ENCODE results near the gene MTHFD1L.

The MTHFD1L gene

DNA sequence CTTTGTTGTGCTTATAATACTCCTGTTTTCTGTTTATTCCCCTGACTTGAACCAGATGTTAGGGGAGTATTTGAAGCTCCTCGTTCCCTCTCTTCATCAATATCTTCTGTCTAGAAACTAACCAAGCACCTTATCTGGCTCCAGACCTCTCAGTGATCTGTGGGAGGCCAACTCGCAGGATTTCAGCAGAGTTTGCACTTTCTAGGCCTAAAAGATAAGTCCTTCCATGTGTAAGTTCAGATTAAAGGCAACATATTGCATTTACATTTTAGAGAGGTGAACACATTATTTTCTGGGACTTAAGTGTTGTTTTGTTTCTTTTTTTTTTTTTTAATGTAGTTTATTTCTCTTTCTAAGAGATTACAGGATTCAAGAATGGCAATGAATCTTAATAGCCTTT lies 234.8 kb downstream of the MTHFD1L start:
- Histone ChIP-seq H3K4me3 (ENCODE audit: severe bottlenecking) (no peak overlapping the region), H3K27me3 (ENCODE audit: insufficient read depth, poor library complexity, severe bottlenecking) (no peaks in the 10 kb centered on the region), H3K4me1 (ENCODE audit: insufficient read depth, poor library complexity, severe bottlenecking) (no peaks in the 10 kb centered on the region), H3K36me3 (ENCODE audit: low read depth) (peaks cover 18% of the 10 kb centered on the region), H3K27ac (ENCODE audit: poor library complexity, severe bottlenecking) (no peak overlapping the region), H3K9me3 (ENCODE audit: severe bottlenecking) (no peaks in the 10 kb centered on the region)
- TF ChIP-seq CTCF (IDR thresholded peaks at IDR 0.05; ENCODE audit: poor library complexity, severe bottlenecking), result no peak
- DNase-seq (ENCODE audit: low spot score) (no peak), ATAC-seq (ENCODE audit: low read depth) (no peak)

GRCh38 chr6:151101161-151101815 lies 235.8 kb downstream of the MTHFD1L start:
- no peaks in the 10 kb centered on the region for H3K9me3 ChIP-seq (ENCODE audit: severe bottlenecking)
- DNase-seq (ENCODE audit: low spot score) (no peak), ATAC-seq (ENCODE audit: low read depth) (no peak)
- no peak overlapping the region for H3K27ac ChIP-seq (ENCODE audit: poor library complexity, severe bottlenecking)
- no peak overlapping the region for H3K4me3 ChIP-seq (ENCODE audit: severe bottlenecking)
- H3K27me3 ChIP-seq (ENCODE audit: insufficient read depth, poor library complexity, severe bottlenecking), result no peaks in the 10 kb centered on the region
- no peak for TF ChIP-seq CTCF (IDR thresholded peaks at IDR 0.05; ENCODE audit: poor library complexity, severe bottlenecking)
- no peaks in the 10 kb centered on the region for H3K4me1 ChIP-seq (ENCODE audit: insufficient read depth, poor library complexity, severe bottlenecking)
- peaks cover 15% of the 10 kb centered on the region for H3K36me3 ChIP-seq (ENCODE audit: low read depth)

DNA sequence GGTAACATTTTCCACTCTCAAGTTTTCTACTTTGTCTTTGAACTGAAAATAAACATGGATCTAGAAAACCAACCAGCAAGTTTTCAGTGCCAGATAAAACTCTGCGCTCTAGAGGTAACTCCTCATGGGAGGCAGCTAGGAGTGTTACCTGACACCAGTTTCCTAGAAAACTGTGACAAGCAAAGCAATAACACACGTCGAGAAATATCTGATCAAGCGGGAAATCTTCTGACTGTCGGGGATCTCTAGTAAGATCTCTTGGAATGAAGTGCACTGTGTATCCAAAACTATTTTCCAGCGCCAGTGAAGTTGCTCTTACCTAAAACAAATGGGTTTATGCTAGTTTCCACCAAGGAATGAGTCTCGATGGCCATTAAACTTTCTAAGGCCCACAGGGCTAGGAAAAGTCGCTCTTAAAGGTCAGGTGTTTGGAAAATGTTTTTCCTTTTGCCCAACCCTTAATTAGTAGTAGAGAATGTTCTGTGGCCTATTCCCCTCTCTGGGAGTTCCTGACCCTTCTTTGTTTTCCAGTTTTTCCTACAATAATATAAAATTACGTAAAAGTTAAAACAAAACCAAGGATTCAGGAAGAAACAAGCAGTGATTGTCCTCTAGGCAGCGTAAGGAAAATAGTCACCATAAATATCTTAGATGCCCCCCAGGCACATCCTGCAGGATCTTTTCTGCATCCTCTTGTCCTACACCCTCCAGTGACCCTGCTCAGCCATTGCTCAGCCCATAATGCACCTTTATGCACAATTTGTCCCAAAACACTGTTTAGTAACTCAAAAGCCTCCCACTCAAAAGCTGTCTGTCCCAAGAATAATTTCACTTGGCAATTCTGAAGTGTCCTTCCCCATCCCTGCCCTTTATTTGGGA lies 236.6 kb downstream of the MTHFD1L start:
- no peak for DNase-seq (ENCODE audit: low spot score)
- Histone ChIP-seq H3K27ac (ENCODE audit: poor library complexity, severe bottlenecking) (no peak overlapping the region), H3K36me3 (ENCODE audit: low read depth) (peaks cover 7% of the 10 kb centered on the region), H3K27me3 (ENCODE audit: insufficient read depth, poor library complexity, severe bottlenecking) (no peaks in the 10 kb centered on the region), H3K9me3 (ENCODE audit: severe bottlenecking) (no peaks in the 10 kb centered on the region), H3K4me3 (ENCODE audit: severe bottlenecking) (no peak overlapping the region), H3K4me1 (ENCODE audit: insufficient read depth, poor library complexity, severe bottlenecking) (no peaks in the 10 kb centered on the region)
- no peak for TF ChIP-seq CTCF (IDR thresholded peaks at IDR 0.05; ENCODE audit: poor library complexity, severe bottlenecking)
- ATAC-seq (ENCODE audit: low read depth), result no peak

GRCh38 chr6:151103266-151103665 lies 237.8 kb downstream of the MTHFD1L start:
- TF ChIP-seq CTCF (IDR thresholded peaks at IDR 0.05; ENCODE audit: poor library complexity, severe bottlenecking), result no peak
- Histone ChIP-seq H3K27ac (ENCODE audit: poor library complexity, severe bottlenecking) (no peak overlapping the region), H3K9me3 (ENCODE audit: severe bottlenecking) (no peaks in the 10 kb centered on the region), H3K36me3 (ENCODE audit: low read depth) (peaks cover 5% of the 10 kb centered on the region; the same call in 1 of the 2 replicates), H3K27me3 (ENCODE audit: insufficient read depth, poor library complexity, severe bottlenecking) (no peaks in the 10 kb centered on the region), H3K4me3 (ENCODE audit: severe bottlenecking) (no peak overlapping the region), H3K4me1 (ENCODE audit: insufficient read depth, poor library complexity, severe bottlenecking) (no peaks in the 10 kb centered on the region)
- ATAC-seq (ENCODE audit: low read depth) (no peak), DNase-seq (ENCODE audit: low spot score) (no peak)
